Activated CD8-positive, alpha-beta memory T cell treated with anti-CD3 and anti-CD28 coated beads, Interleukin-2, amount 50 U/mL, for 4 hours (primary cell): ENCODE results near the gene EFNA4.

Source experiments
- DNase-seq: peaks from one replicate; pipeline ENCODE4 v3.0.0-alpha.2; 2020

Gene EFNA4

DNA sequence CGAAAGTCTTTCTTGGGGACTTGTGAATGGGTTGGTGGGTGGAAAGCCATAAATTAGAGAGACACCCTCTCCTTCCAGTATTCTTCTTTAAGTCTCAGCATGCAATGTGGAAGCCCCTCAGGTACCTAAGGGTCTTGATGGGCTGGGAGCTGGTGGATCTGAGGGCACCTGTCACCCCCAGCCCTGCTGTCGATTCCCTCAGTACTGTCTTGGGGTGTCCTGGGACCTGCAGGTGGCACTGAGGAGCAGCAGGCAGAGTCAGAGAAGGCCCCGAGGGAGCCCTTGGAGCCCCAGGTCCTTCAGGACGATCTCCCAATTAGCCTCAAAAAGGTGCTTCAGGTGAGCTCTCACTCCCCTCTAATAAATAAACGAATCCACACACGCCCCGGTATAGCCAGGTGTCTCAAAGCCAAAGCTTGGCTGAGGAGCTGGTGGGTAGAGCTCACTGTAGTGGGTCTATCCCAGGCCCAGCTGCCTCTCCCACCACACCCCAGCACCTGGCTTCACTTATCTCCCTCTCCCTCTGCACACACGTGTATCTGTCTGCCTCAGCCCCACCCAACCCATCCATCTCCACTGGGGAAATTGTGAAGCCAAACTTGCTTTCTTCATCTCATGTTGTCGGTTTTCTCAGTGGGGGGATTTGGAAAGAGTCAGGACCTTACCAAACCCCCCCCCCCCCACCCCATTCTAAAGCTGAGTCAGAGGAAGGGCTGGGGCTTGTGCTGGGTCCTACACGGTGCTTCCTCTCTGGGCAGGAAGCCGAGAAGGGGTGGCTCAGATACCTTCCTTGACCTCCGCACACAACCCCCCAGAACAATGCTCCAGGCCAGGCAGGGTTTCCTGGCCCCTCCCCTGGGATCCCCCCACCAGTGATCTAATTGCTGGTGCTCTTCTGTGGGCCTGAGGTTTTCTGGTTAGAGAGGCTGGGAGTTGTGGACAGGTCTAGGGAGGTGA is 10.8 kb upstream of the EFNA4 start:
- DNase-seq, result no peak

DNA sequence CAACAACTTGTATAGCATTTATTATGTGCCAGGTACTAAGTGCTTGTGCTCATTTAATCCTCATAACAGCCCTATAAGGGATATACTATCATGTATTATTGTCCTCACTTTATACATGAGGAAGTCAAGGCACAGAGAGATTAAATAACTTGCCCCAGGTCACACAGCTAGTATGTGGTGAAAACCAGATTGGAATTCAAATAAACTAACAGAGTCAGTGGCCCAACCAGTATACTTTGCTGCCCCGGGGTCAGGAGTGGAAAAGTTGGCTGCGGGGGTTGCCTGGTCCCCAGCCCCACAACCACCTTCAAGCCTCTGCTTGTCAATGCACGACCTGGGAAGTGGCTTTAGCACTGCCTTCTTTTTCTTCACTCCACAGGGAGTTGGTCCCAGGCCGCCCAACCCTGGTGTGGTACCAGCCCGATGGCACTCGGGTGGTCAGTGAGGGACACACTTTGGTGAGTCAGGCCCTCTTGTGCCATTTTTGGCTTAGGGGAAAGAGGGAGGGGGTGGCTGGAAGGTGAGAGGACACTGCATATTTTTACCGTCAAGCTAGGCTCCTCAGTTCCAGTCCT is 9.9 kb upstream of the EFNA4 start:
- no peak for DNase-seq

DNA sequence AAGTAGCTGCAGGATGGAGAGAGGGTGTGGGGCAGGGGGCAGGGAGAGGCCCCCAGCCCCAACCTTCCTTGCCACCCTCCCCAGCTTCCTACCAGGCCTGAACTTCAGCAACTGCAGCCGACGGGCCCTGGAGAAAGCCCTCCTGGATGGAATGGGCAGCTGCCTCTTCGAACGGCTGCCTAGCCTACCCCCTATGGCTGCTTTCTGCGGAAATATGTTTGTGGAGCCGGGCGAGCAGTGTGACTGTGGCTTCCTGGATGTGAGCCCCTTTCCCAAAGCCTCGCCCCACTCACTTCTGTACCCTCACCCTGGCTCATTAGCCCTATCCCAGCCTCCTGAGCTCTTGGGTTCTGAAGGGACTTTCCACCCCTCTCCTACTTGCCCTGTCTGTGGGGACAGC is 6.4 kb upstream of the EFNA4 start:
- DNase-seq, result no peak

DNA sequence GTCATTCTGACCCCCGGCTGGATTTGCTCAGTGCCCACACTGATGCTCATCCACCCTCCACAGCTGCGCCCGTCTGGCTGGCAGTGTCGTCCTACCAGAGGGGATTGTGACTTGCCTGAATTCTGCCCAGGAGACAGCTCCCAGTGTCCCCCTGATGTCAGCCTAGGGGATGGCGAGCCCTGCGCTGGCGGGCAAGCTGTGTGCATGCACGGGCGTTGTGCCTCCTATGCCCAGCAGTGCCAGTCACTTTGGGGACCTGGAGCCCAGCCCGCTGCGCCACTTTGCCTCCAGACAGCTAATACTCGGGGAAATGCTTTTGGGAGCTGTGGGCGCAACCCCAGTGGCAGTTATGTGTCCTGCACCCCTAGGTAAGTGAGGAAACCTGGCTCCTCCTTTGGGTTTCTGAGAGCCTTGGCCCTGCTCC is 5.7 kb upstream of the EFNA4 start:
- DNase-seq, result no peak

DNA sequence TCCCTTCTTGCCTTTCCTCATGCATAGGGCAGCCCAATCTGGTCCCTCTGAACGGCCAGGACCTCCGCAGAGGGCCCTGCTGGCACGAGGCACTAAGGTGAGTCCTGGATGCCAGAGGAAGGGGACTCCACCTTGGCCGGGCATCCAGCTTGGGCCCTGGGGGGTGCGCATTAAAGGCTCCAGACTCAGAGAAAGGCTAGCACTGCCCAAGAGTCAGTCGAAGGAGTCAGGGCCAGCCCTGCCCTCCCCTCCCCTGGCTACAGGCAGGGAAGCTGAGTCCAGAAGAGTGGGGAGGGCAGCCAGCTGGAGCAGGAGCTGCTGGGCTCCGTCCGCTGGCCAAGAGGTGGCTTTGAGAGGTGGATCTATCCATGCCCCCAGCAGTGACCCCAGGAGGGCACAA is 2.8 kb upstream of the EFNA4 start:
- DNase-seq, result no peak

DNA sequence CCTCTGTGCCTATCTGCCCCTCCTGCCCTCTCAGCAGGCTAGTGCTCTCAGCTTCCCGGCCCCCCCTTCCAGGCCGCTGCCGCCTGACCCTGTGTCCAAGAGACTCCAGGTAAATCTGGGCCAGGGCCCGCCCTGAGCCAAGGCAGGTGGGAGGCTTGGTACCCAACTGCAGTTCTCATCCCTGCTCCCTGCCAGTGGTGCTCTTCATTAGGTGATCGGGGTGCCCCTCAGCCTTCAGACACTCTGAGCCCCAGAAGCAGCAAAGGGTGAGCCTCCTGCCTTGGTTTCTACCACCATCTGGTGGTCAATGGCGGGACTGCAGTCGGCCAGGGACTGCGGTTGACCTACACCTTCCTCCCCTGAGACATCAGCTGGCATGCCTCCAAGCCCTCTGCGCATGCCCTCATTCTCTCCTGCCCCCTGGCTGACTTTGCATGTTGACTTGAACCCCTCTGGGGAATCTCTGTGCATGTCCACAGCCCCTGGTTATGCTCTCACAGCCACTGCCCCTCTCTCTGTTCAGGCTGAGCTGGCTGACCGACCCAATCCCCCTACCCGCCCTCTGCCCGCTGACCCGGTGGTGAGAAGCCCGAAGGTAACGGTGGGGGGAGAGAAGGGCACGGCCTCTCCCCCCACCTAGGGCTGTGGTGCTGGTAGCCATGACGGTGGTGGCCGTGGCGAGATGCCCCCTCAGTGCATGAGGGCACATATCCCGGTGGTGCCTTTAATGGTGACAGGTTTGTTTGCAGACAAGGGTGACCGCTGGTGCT is 2.0 kb upstream of the EFNA4 start:
- peak; percentile 98 for DNase-seq

DNA sequence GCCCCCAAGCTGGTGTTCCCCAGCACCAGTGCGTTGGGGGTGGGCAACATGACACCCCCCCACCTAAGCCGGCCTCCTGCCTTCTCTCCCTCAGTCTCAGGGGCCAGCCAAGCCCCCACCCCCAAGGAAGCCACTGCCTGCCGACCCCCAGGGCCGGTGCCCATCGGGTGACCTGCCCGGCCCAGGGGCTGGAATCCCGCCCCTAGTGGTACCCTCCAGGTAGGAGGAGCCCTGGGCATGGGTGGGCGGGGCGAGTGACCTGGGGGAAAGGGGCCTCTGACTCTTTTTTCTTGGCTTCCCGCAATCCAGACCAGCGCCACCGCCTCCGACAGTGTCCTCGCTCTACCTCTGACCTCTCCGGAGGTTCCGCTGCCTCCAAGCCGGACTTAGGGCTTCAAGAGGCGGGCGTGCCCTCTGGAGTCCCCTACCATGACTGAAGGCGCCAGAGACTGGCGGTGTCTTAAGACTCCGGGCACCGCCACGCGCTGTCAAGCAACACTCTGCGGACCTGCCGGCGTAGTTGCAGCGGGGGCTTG is 1.3 kb upstream of the EFNA4 start:
- no peak for DNase-seq

DNA sequence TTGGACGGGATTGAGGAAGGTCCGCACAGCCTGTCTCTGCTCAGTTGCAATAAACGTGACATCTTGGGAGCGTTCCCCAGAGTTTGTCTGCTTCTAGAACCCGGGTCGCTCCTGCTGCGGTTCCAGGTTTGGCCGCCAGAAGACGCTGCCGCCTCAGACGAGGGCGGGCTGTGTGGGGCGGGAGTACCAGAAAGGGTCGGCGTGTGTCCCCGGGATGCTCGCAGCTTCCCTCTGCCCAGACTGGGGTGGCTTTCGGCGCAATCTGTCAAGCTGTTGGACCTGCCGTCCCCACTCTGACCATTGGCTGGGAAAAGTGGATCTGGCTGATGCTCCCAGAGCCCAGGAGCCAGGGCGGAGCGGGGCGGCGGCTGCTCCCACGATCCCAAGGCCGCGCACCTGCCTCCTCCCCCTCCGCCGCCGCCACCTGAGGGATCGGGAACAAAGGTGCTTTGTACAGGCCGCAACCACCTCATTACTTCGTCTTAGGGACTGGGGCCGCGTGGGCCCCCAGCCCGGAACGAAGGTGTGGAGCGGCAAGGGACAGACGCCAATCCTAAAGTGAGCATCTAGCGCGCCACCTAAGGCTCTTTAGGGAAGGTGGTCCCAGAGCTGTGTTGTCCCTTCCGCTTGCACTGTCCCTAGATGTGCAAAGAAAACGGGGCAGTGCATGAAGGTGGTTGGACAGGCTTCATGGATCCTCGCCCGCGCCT is 683 bp upstream of the EFNA4 start:
- DNase-seq, result peak; percentile 75

DNA sequence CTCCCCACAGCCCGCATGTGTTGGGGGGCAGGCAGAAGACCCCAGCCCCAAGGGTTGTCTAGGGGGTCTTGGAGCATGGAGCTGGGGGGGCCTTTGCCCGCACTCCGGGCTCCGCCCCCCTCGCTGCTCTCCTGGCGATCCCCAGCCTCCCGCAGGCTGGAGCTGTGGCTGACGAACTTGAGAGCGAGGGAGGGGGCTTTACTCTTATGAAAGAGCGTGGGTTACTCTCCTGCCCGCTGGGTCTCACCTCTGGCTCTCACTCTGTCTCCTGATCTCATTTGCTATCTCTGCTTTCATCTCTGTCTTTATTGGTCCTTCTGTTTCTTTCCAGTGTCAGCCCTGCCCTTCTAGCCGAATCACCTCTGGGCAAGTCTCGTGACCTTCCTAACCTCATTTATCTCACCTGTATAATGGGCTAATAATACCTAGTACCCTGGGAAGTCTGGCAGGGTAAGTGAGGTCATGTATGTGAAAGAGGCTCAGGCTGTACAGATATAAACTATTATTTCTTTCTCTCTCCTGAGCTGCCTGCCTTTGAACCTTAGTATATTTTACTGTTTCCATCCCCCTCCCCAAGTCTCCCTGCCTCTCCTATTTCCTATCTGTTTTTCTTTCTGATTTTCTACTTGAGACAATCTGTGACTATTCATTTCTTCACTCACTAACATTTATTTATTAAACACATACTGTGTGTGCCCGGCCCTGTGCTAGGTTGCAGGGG is 731 bp downstream of the EFNA4 start:
- DNase-seq, result no peak

DNA sequence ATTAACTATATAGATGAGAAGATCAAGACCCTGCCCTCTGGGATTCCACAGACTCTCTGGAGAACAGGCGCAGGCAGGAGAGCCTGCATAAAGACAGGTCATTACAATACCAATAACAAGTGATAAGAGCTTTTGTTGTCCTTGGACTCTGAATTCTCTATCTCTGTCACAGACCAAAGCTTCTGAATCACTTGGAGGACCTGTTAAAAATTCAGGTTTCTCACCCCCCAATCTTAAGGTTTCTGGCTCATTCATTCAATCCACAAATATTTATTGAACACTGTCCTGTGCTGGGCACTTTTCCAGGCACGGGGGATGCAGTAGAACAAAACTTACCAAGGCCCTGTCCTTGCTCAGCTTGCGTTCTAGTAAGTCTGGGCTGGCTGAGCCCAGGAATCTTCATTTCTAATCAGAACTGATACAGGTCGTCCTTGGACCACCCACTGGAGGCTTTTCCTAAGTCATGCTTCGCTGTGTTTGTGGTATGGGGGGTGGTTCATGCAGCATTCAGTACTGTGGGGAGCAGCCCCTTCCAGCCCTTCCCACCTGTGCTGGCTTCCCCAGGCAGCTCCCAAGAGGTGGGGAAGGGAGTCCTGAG is 1.4 kb downstream of the EFNA4 start:
- no peak for DNase-seq

DNA sequence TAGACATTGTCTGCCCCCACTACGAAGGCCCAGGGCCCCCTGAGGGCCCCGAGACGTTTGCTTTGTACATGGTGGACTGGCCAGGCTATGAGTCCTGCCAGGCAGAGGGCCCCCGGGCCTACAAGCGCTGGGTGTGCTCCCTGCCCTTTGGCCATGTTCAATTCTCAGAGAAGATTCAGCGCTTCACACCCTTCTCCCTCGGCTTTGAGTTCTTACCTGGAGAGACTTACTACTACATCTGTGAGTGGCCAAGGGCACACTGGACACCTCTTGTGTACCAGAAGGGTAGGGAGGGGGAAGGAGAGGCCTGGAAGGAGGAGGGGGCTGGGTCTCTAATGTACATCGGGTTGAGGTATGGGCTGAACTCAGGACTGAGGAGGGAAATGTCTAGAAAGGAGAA is 3.2 kb downstream of the EFNA4 start:
- no peak for DNase-seq

DNA sequence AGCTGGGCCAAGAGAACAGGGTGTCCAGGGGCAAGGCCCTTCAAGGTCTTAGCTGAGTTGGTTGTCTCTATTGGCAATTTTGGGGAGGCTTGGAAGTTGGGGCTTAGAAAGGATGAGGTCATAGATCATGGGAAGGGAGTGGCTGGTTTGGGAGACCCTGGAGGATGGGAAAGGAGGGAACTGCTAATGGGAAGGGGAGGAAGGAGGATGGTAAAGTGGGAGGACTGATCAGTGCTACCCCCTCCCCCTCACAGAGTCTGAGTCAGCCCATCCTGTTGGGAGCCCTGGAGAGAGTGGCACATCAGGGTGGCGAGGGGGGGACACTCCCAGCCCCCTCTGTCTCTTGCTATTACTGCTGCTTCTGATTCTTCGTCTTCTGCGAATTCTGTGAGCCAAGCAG is 5.1 kb downstream of the EFNA4 start:
- DNase-seq, result no peak

DNA sequence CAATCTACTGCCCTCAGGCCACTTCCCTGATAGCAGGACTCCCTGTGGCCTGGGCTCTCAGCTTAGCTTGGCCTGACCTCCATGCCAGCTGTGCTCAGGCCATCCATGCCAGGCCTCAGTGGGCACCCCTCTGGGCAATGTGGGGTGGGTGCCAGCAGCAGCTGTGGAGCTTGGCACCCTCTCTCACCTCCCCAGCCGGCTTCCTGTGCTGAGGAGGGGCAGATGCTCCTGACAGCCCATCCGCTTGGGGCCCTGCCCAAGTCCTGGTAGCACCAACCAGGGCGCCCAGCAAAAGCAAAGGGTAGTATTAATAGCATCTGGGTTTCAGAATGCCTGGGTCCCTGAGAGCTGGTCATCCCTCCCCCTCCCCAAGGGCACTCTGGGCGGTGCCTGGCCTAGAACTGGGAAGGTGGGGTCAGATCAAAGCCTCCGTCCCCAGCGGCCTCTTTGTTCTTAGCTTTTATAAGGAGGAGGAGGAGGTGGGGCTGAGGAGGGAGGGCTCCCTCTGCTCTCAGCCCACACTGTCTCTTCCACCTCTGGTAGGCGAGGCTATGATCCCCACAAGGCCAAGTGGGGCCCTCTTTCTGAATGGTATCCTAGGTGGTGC is 6.1 kb downstream of the EFNA4 start:
- DNase-seq, result no peak

DNA sequence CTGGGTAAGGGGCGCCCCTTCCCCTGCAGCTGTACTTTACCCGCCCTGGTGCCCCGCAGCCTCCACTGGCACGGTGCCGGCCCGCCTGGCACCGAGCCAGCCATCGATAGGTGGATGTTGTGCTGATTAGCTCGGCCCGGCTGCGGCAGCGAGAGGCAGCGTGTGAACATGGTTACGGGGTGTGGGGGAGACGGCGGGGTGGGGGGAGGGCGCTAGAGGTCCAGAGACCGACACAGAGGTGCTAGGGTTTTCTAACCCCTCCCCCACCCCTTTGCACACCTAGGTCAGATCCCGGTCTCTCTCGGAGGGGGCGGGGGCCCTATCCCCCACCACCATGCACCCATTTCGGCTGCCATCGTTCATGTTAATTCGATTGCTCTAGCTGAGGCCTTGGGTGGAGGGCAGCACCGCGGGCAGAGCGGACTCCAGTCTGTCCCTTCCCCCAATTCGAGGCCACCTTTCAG is 6.7 kb downstream of the EFNA4 start:
- DNase-seq, result no peak

DNA sequence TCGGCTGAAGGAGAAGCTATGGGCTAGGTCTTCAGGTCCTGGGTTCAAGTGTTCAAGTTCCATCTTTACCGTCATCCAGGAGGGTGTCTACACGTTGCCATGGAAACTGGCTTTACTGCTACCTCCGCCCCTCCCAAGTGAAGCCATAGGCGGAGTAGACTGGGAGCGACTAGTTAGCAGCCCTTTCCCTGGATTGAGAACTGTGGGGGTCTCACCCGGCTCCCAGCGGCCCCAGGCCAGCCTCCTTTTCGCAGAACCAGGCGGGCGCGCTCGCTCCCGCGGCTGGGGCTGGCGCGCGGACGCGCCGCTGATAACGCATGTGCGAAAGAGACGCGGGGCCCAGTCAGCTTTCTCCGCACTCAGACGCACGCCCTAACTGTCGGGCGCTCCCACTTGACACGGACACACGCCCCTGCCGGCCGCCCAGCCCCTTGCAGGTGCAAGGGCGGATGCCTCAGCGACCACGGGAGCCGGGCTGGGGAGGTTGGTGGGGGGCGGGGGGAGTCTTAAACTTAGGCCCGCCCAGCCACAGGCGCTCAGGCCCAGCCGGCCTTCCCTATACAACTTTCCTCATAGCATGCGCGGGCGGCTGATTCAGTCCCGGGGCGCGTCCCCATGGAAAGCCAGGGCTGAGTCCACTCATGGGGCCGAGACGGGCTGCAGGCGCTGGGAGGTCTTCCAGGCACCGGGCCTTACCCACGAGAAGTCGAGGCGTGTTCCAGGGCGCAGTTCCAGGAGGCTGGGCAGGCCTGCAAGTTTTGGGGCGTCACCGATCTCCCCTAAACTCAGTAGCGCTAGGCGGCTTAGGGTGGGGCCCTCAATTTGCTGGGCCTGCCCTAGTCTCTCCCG is 7.4 kb downstream of the EFNA4 start:
- DNase-seq, result peak; percentile 70

DNA sequence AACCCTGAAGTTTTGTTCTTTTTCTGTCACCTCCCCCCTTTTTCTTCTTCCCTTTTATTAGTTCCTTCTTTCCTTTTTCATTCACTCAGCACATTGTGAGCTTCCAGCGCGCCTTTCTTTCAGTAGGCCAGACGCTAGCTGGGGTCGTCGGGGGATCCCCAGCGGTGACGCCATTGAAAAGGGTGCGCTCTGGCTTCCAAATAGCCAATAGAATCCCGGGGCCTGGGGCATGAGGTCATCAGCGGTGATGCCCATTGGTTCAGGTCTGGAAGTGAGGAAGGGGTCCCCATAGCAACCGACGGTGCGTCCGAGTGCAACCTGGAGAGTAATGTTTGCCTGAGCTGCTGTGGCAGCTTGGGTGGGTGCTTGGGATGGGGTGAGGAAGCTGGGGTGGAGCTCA is 8.2 kb downstream of the EFNA4 start:
- DNase-seq, result no peak

DNA sequence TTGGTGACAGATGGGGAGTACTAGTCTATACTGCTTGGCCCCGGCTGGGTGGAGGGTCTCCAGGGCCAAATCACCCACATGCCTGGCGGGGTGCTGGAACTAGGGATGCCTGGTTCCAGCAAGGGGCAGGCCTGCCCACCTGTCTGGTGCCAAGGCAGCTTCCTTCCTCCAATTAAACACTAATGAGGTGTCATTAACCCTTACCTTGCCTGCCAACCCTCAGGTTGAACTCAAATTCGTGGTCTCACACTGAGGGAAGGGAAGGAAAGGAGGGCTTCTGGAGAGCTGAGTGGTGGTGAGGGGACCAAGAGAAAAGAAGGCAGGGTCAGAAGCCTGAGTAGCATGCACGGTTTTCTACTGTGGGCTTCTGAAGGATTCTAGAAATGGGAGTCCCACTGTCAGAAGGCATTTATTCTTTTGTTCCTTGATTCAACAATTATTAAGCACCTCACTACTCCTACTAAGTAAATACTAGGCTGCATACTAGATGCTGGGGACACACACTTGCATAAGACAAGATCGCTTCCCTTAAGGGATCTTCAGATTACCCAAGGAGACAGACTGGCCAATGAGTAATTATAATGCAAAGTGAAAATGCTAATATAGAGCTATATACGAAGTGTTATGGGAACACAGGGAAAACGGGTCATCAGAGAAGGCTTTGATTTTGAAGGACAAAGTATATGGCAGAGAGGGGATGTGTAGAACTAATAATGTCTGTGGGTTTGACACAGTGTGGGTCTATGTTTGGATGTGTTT is 9.2 kb downstream of the EFNA4 start:
- no peak for DNase-seq

DNA sequence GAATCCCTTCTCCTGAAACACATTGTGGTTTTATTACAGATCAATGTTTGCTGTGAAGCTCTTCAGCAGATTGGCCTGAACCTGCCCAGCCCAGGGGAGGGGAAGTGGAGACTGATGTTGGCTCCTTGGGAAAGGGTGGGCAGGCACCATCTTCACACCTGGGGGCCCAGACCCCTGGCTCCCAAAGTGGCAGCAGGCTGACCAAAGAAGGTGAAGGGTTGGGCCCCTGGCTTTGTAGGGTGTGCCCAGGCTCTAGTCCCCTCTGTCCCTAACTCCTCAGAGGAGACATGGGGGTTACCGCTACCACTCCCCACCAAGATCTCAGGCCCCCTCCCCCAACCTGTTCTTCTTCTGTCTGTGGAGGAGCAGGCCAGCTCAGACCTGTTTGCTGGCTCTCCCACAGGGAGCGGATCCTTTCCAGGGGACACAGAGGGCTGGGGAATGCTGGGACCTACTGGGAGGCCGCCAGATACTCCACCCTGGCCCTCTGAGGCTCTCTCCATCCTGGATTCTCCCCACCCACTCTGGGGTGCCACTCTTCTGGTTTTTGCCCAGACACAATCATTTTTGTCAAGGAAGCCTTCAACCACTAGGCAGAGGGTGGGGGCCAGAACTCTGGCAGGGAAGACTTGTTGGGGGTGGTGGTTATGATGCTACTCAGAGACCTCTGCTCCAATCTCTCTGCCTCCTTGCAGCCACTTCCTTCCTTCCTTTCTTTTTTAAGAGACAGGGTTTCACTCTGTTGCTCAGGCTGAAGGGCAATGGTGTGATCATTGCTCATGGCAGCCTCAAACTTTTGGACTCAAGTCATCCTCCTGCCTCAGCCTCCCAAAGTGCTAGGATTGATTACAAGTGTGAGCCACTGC is 10.1 kb downstream of the EFNA4 start:
- DNase-seq, result no peak
